HepG2 (cell line): Measurements from ENCODE around the gene TRIM15. TPM values are rescaled to one million over a fixed set of nuclear protein-coding genes. Genes with fewer than 3 reads are reported as not detected.
A peak's percentile ranks its signal among the peaks of the same experiment; 100 is the strongest.

Experiments used
- ATAC-seq: fragments of 200-7000 bp; cut with Tn5 transposase; 3 replicates; pipeline ENCODE4 v1.9.1; 2020; ENCODE audit warnings: mild to moderate bottlenecking, moderate library complexity
- BruUV-seq: library from RNA; stranded (reverse); fragments of 400-500 nt; replicated peaks from 2 replicates; lab custom pipeline; 2021; lab: Mats Ljungman, UMichigan
- CTCF ChIA-PET: fragments of 300-600 bp; formaldehyde crosslinking; extraction: SDS; loops from one replicate; lab custom pipeline; 2021; ENCODE audit warnings: low total read pairs, inconsistent platforms, low intra/inter-chr PET ratio; lab: Yijun Ruan, JAX
- POLR2A ChIA-PET: fragments of 350-600 bp; sonication (Branson Sonifier 250); formaldehyde crosslinking; loops from one replicate; lab custom pipeline; 2020; ENCODE audit warnings: antibody characterized with exemption, inconsistent platforms; lab: Yijun Ruan, JAX
- DNase-seq: peaks from one replicate; pipeline ENCODE4 v3.0.0-alpha.2; 2015; ENCODE audit warnings: low spot score
- FAIRE-seq: peaks from 3 replicates; lab custom pipeline; 2011; peaks lifted over from hg19 to GRCh38; lab: Jason Lieb, UNC
- H2AFZ ChIP-seq: one replicate; pipeline ENCODE4 v1.6.1; 2011; ENCODE audit warnings: low read length, inconsistent platforms
- H3K27ac ChIP-seq: fragments of 300-600 bp; 3 replicates; pipeline ENCODE4 v1.8.0; 2011; ENCODE audit warnings: mixed run types, mild to moderate bottlenecking, mixed read lengths, low read length, inconsistent platforms; ENCODE audit not compliant: insufficient read depth; ENCODE audit errors: extremely low read length
- H3K27me3 ChIP-seq, 2 experiments: fragments of 200-600 bp in 1 of 2; 2 replicates in 1 of 2; 3 replicates in 1 of 2; pipeline versions ENCODE4 v1.6.0 to v1.8.0; 2011; ENCODE audit warnings: low read length in 2 of 2, mild to moderate bottlenecking in 2 of 2, moderate library complexity in 2 of 2, inconsistent platforms in 1 of 2; ENCODE audit not compliant: insufficient read depth in 2 of 2, control insufficient read depth in 1 of 2
- H3K36me3 ChIP-seq, 2 experiments: fragments of 200-600 bp in 1 of 2; replicated peaks in 1 of 2; 2 replicates in 1 of 2; 3 replicates in 1 of 2; pipeline versions ENCODE4 v1.5.1 to v1.8.0; 2011; ENCODE audit warnings: low read length in 2 of 2, inconsistent platforms in 1 of 2; ENCODE audit not compliant: insufficient read depth in 2 of 2, control insufficient read depth in 1 of 2
- H3K4me1 ChIP-seq: 2 replicates; pipeline ENCODE4 v1.5.1; 2012; ENCODE audit warnings: low read length, inconsistent platforms; ENCODE audit not compliant: insufficient read depth
- H3K4me2 ChIP-seq: 2 replicates; pipeline ENCODE4 v1.6.0; 2011; ENCODE audit warnings: low read depth, low read length, inconsistent platforms
- H3K4me3 ChIP-seq, 3 experiments: fragments of 200-600 bp in 1 of 3; sonication (generic), shearing (Covaris generic) in 1 of 3; replicated peaks in 1 of 3; 2 replicates each; pipeline ENCODE4 v1.5.1; 2011 to 2016; ENCODE audit warnings: low read length in 3 of 3, inconsistent platforms in 2 of 3, low read depth in 2 of 3, mild to moderate bottlenecking in 2 of 3, control low read depth in 1 of 3, mixed read lengths in 1 of 3; ENCODE audit not compliant: insufficient read depth in 1 of 3
- H3K79me2 ChIP-seq: one replicate; pipeline ENCODE4 v1.6.1; 2011; ENCODE audit warnings: low read length, inconsistent platforms; ENCODE audit not compliant: insufficient read depth
- H3K9ac ChIP-seq: 2 replicates; pipeline ENCODE4 v1.6.0; 2011; ENCODE audit warnings: mild to moderate bottlenecking, low read depth, low read length, inconsistent platforms; ENCODE audit not compliant: insufficient read depth
- H3K9me3 ChIP-seq: 2 replicates; pipeline ENCODE4 v1.5.1; 2012; ENCODE audit warnings: mild to moderate bottlenecking, low read length
- H4K20me1 ChIP-seq: 2 replicates; pipeline ENCODE4 v1.6.0; 2011; ENCODE audit warnings: inconsistent platforms, mild to moderate bottlenecking, low read length, moderate library complexity; ENCODE audit not compliant: insufficient read depth
- AGO2 ChIP-seq: fragments of 200-400 bp; formaldehyde crosslinking; optimal IDR thresholded peaks from 2 replicates; pipeline ENCODE3; 2017; ENCODE audit warnings: mild to moderate bottlenecking, low read depth, low read length, moderate library complexity
- ATRX ChIP-seq: sonication (generic); formaldehyde crosslinking; IDR thresholded peaks from 2 replicates; pipeline ENCODE4 v1.4.0; 2020; ENCODE audit warnings: missing genetic modification reagents, borderline replicate concordance
- HES4 ChIP-seq: sonication (generic); formaldehyde crosslinking; IDR thresholded peaks from 2 replicates; pipeline ENCODE4 v1.9.0; 2021; ENCODE audit warnings: mild to moderate bottlenecking, missing genetic modification reagents, borderline replicate concordance
- MAFF ChIP-seq: IDR thresholded peaks from 2 replicates; pipeline ENCODE4 v1.6.1; 2011; ENCODE audit warnings: low read depth, low read length, improper control_type of control experiment
- RAD21 ChIP-seq: fragments of 450-650 bp; formaldehyde crosslinking; IDR thresholded peaks from 2 replicates; pipeline ENCODE4 v1.5.0; 2020; ENCODE audit warnings: mild to moderate bottlenecking
- TSC22D2 ChIP-seq: sonication (generic); formaldehyde crosslinking; IDR thresholded peaks from 2 replicates; pipeline ENCODE4 v1.5.1; 2020; ENCODE audit warnings: missing genetic modification reagents, mild to moderate bottlenecking, borderline replicate concordance
- ZFP37 ChIP-seq: sonication (generic); formaldehyde crosslinking; IDR thresholded peaks from 2 replicates; pipeline ENCODE4 v1.4.0; 2020; ENCODE audit warnings: missing genetic modification reagents, borderline replicate concordance
- ZNF83 ChIP-seq: sonication (generic); formaldehyde crosslinking; IDR thresholded peaks from 2 replicates; pipeline ENCODE4 v1.4.0; 2020; ENCODE audit warnings: missing genetic modification reagents, mild to moderate bottlenecking, borderline replicate concordance
- WGBS: methylation state at CpG from one replicate; pipeline ENCODE4 v1.1.6; 2017; ENCODE audit warnings: low lambda C conversion rate; 5-methylcytosine and 5-hydroxymethylcytosine counted together
- in situ Hi-C: cut with HindIII; loops from 2 replicates; pipeline ENCODE4 v1.10.0; 2017; ENCODE audit warnings: low pct_unique_long_range_greater_than_20kb; ENCODE audit not compliant: extremely low pct_ligation_motif_present
- intact Hi-C: fragments of 100-400 bp; cut with micrococcal nuclease; formaldehyde crosslinking; loops from one replicate; pipeline ENCODE4 v1.10.0; 2022; ENCODE audit not compliant: unreplicated experiment
- polyA plus RNA-seq, 8 experiments: library from polyadenylated mRNA; depleted of rRNA in 3 of 8; stranded (reverse) in 7 of 8; unstranded in 1 of 8; fragments of >200 nt; fragmentation: Illumina TruSeq in 4 of 8; extraction: Trizol in 4 of 8; gene quantifications; 2 replicates each; pipeline versions ENCODE4 v1.2.1 to v1.2.3, GENCODE V29; 2011 to 2016; ENCODE audit warnings: low read depth in 4 of 8, missing spikeins in 1 of 8, mixed read lengths in 1 of 8; ENCODE audit not compliant: insufficient read depth in 1 of 8
- total RNA-seq, 5 experiments: library from RNA; depleted of rRNA; stranded (reverse); fragments of >200 nt; fragmentation: Illumina TruSeq; extraction: Trizol; gene quantifications; 2 replicates each; pipeline ENCODE4 v1.2.3, GENCODE V29; 2016; ENCODE audit warnings: low read depth in 1 of 5
- TF ChIP-seq, protein P1 (sequence below): IDR thresholded peaks from 2 replicates; pipeline ENCODE4 v1.6.1; 2016; ENCODE audit warnings: low read depth, missing genetic modification reagents, missing compliant biosample characterization
- TF ChIP-seq, protein P2 (sequence below): sonication (generic); formaldehyde crosslinking; IDR thresholded peaks from 2 replicates; pipeline ENCODE4 v1.4.0; 2020; ENCODE audit warnings: mild to moderate bottlenecking, low read depth, missing genetic modification reagents
- TF ChIP-seq, protein P3 (sequence below): sonication (generic); formaldehyde crosslinking; IDR thresholded peaks from 2 replicates; pipeline ENCODE4 v1.5.1; 2020; ENCODE audit warnings: mild to moderate bottlenecking, missing genetic modification reagents, moderate library complexity

The TRIM15 gene
- total and polyA plus RNA-seq, 2 of the 13 experiments (the other 11 are each of a cell fraction or from before 2014, with no cell fraction given), result 35.1 to 38.2 TPM

DNA sequence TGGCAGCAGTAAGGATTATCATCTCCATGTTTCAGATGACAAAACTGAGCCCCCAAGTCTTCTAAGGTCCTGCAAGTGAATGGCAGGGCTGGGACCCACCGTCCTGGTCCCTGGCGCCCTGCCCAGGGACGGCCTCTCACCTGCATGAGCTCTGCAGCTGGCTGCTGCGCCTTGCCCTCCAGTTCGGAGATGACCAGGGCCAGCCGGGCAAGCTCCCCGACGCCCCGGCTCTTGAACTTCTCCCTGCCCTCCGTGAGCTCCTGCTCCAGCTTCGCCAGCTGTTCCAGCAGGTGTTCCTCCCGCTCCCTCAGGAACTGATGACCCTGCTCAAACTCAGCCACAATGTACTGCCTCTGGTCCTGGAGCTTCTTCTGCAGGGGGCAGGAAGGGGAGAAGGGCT lies 33.0 kb downstream of the TRIM15 start (continued):
- TF ChIP-seq ATRX (no peak), MAFF (no peak)
- TF ChIP-seq, protein P1, sequence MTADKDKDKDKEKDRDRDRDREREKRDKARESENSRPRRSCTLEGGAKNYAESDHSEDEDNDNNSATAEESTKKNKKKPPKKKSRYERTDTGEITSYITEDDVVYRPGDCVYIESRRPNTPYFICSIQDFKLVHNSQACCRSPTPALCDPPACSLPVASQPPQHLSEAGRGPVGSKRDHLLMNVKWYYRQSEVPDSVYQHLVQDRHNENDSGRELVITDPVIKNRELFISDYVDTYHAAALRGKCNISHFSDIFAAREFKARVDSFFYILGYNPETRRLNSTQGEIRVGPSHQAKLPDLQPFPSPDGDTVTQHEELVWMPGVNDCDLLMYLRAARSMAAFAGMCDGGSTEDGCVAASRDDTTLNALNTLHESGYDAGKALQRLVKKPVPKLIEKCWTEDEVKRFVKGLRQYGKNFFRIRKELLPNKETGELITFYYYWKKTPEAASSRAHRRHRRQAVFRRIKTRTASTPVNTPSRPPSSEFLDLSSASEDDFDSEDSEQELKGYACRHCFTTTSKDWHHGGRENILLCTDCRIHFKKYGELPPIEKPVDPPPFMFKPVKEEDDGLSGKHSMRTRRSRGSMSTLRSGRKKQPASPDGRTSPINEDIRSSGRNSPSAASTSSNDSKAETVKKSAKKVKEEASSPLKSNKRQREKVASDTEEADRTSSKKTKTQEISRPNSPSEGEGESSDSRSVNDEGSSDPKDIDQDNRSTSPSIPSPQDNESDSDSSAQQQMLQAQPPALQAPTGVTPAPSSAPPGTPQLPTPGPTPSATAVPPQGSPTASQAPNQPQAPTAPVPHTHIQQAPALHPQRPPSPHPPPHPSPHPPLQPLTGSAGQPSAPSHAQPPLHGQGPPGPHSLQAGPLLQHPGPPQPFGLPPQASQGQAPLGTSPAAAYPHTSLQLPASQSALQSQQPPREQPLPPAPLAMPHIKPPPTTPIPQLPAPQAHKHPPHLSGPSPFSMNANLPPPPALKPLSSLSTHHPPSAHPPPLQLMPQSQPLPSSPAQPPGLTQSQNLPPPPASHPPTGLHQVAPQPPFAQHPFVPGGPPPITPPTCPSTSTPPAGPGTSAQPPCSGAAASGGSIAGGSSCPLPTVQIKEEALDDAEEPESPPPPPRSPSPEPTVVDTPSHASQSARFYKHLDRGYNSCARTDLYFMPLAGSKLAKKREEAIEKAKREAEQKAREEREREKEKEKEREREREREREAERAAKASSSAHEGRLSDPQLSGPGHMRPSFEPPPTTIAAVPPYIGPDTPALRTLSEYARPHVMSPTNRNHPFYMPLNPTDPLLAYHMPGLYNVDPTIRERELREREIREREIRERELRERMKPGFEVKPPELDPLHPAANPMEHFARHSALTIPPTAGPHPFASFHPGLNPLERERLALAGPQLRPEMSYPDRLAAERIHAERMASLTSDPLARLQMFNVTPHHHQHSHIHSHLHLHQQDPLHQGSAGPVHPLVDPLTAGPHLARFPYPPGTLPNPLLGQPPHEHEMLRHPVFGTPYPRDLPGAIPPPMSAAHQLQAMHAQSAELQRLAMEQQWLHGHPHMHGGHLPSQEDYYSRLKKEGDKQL (CRISPR knock-in tag), result no peak

DNA sequence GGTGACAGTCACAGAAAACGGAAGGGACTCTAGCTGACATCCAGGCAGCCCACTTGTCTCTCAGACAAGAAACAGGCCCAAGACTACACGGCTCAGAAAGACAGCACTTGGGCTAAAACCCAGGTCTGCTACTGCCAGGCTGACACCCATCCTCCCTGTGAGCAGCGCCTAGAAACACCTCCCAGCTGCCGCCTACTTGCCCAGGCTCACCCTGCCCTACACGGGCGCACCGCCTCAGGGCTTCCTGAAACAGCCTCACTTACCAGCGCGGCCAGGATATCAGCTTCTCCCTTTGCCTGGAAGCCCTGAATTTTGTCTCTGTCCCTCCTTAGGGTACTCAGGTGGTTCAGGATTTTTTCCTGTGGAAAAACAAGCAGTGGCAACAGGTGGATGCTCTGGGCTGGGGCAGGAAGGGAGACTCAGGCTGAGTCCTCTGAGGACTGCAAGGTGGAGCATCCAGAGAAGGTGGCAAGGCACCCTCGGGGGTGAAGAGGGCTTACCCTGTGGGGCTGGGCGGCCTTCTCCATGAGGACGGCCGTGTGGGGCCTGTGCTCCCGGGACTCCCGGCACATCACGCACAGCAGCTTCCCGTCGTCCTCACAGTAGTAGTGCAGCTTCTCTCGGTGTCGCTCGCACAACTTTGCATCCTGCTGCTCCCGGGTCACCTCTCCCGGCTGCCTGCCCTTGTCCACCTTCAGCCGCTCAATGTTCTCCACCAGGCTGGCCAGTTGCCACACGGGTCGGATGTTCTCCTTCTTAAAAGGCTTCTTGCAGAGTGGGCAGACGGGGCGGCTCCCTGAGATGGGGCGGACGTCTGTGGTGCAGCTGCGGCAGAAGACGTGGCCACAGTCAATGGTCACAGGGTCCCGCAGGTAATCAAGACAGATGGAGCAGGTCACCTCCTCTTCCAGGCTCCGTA lies 35.1 kb downstream of the TRIM15 start:
- Histone ChIP-seq H3K79me2 (peaks cover 22% of the 10 kb centered on the region), H3K4me3 (no peak overlapping the region), H2AFZ (no peak overlapping the region), H3K9me3 (no peaks in the 10 kb centered on the region)
- POLR2A ChIA-PET, result interaction anchor here (1.6 kb wide), 1 partner anchor 9 kb away, joined by 4 read pairs; no protein-coding TSS in a partner anchor
- no peak for DNase-seq
- in situ Hi-C loops (no loop called here), intact Hi-C loops (no loop called here)
- 97% methylated on average over 31 of the region's 34 CpGs for WGBS
- TF ChIP-seq, protein P2, sequence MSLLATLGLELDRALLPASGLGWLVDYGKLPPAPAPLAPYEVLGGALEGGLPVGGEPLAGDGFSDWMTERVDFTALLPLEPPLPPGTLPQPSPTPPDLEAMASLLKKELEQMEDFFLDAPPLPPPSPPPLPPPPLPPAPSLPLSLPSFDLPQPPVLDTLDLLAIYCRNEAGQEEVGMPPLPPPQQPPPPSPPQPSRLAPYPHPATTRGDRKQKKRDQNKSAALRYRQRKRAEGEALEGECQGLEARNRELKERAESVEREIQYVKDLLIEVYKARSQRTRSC, result no peak
- TF ChIP-seq, protein P3, sequence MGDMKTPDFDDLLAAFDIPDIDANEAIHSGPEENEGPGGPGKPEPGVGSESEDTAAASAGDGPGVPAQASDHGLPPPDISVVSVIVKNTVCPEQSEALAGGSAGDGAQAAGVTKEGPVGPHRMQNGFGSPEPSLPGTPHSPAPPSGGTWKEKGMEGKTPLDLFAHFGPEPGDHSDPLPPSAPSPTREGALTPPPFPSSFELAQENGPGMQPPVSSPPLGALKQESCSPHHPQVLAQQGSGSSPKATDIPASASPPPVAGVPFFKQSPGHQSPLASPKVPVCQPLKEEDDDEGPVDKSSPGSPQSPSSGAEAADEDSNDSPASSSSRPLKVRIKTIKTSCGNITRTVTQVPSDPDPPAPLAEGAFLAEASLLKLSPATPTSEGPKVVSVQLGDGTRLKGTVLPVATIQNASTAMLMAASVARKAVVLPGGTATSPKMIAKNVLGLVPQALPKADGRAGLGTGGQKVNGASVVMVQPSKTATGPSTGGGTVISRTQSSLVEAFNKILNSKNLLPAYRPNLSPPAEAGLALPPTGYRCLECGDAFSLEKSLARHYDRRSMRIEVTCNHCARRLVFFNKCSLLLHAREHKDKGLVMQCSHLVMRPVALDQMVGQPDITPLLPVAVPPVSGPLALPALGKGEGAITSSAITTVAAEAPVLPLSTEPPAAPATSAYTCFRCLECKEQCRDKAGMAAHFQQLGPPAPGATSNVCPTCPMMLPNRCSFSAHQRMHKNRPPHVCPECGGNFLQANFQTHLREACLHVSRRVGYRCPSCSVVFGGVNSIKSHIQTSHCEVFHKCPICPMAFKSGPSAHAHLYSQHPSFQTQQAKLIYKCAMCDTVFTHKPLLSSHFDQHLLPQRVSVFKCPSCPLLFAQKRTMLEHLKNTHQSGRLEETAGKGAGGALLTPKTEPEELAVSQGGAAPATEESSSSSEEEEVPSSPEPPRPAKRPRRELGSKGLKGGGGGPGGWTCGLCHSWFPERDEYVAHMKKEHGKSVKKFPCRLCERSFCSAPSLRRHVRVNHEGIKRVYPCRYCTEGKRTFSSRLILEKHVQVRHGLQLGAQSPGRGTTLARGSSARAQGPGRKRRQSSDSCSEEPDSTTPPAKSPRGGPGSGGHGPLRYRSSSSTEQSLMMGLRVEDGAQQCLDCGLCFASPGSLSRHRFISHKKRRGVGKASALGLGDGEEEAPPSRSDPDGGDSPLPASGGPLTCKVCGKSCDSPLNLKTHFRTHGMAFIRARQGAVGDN, result no peak
- no peak for TF ChIP-seq TSC22D2 (CRISPR knock-in tag)
- TF ChIP-seq HES4 (CRISPR knock-in tag), result 0 out of 2 replicates have a peak, but pooled peaks have one; percentile 44
- TF ChIP-seq AGO2, result peak; percentile 50
- no peak for TF ChIP-seq ZNF83
- TF ChIP-seq ZFP37, result no peak
- TF ChIP-seq RAD21 (CRISPR knock-in tag), result no peak
- TF ChIP-seq, all 625 proteins: peak for 2
- Histone ChIP-seq H3K27ac (no peak overlapping the region), H3K36me3 (peaks cover 41 to 69% of the 10 kb centered on the region in 2 experiments), H4K20me1 (no peaks in the 10 kb centered on the region), H3K9ac (no peak overlapping the region), H3K27me3 (no peaks in the 10 kb centered on the region), H3K4me1 (peaks cover 24% of the 10 kb centered on the region), H3K4me2 (no peak overlapping the region)
- CTCF ChIA-PET, result no interaction called here
- BruUV-seq, result no TSS peak
- no peak for FAIRE-seq
- ATAC-seq, result no peak
